ELR (cell line): ENCODE measurements around the gene CNBP.
"Not testable (repeated sequence)": the region's sequence is repeated elsewhere in the genome, so short reads cannot be mapped to it uniquely, and the experiment has no call there.

Source experiments
- DNase-seq: peaks from one replicate; pipeline ENCODE4 v3.0.0-alpha.2; 2015; ENCODE audit warnings: low read depth

The CNBP gene

DNA sequence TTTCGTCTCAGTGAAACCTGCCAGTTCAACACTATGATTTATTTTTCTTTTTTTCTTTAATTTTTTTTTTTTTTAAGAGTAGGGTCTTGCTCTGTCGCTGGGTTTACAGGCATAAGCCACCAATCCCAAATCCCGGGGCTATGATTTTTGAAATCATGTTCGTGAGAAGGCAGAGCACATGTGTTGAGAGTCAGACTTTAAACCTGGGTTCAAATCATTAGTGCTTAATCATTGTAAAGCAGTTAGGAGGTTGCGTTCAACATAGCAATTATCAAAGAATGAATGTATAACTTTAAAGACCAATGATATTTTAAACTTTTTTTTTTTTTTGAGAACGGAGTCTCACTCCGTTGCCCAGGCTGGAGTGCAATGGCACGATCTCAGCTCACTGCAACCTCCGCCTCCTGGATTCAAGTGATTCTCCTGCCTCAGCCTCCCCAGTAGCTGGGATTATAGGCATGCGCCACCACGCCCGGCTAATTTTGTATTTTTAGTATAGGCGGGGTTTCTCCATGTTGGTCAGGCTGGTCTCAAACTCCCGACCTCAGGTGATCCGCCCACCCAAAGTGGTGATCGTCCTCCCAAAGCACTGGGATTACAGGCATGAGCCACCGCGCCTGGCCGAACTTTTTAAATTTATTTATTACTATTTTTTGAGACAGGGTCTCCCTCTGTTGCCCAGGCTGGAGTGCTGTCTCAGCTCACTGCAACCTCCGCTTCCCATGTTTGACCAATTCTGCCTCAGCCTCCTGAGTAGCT, 1.3 kb upstream of the CNBP start:
- peak; percentile 17 for DNase-seq

DNA sequence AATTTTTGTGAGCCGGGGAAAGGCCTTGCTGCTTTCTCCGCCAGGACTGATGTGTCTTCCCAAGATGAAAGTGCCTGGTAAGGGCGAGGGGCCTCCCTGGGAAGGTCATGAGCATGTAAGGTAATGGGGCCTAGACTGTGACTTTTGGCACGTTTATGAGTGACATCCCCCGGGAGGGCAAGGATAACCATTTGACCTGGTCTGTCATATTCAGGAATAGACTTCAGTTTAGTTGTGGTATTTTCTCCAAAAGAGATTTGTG, 631 bp upstream of the CNBP start:
- DNase-seq = peak; percentile 52

DNA sequence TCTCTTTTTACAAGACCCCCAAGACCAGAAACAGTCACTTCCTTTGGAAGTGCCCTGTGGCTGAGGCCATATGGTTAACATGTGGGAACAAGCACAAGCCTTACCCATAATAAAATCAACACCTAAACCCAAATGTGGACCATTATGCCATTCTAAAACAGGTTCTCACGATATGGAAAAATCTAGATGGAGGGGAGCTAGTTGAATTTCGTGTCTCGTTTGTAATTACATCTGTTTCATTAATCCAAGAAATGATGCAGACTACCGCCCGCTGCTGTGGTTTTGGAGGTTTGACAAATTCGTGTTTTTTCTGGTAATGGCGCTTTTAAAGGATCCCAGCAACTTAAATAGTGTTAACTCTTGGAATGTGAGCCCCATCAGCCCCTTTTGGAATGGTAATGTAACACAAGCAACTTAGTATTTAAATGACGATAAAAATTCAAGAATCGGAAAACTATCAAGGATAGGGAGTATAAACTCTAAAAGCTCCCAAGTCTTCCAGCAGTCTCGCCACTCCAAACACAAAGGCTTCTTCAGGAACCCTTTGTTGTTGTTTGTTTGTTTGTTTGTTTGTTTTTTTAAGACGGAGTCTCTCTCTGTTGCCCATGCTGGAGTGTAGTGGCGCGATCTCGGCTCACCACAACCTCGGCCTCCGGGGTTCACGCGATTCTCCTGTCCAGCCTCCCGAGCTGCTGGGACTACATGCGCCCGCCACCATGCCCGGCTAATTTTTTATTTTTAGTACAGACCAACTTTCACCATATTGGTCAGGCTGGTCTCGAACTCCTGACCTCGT, 1.1 kb downstream of the CNBP start:
- DNase-seq = peak; percentile 76

DNA sequence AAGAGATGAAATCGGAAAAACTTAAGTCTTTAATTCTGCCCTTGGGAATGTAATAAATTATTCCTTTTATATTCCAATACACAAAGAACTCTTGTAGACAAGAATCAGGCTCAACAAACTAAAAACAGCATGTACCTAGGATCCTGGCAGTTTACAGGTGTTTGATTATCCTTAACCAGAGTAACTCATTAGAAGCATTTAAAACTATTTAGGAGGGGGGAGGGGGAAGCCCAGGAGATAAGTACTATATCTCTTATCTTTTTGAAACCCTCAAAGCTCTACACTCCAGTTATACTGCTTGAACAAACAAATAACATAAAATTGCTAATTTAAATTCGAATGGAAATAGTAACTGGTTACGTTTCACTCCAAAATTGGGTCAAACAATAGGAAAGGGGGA, 1.9 kb downstream of the CNBP start:
- no peak for DNase-seq

DNA sequence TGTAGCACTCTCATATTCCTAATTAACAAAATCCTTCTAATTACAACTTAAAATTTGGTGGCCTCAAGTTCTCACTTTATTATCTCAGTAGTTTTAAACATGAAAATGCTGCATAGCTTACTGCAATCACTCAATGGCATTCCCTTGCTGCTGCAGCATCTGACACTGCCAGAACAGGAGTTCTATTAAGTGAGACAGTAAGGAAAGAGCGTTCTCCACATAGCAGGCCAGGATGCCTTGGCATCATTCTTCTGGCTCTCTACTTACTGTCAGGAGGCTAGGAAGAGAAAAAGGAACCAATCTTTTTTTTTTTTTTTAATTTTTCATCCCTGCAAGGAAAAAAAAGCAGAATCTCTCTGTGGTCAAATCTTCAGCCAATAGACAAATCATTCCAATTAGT, 3.2 kb downstream of the CNBP start:
- no peak for DNase-seq

DNA sequence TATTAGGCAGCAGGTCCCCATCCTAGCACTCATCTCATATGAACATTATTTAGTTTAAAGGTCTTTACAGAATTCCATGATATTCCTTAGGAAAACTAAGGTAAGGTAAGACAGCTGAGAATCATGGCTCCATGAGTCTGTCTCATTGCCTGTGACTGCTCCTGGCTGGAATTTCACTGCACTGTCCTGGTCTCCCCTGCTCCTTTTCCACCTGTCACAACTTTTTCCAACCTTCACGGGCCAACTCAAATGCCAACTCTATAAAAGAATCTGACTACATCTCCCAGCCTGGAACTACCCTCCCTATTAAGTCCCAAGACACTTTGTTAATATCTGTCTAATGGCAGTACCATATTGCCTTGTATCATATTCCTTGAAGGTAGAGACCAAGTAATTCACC, 7.6 kb downstream of the CNBP start:
- DNase-seq = no peak

DNA sequence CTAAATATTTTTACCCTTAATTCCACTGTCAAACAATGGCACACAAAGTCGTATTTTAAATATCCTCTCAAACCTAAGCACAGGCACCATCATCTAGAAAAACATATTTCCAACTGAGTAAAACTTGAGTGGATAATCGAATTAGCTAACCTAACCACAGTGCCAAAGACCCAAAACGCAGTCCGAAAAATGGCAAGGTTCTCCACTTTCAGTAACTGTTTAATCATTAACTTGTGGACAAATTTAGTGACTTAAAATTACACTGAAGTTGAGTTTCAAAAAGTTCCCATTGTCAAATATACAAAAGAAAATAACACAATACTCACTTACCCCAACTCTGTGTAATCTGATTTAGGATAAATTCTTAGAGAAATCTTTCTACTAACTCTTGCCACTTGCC, 10.0 kb downstream of the CNBP start:
- DNase-seq = no peak

DNA sequence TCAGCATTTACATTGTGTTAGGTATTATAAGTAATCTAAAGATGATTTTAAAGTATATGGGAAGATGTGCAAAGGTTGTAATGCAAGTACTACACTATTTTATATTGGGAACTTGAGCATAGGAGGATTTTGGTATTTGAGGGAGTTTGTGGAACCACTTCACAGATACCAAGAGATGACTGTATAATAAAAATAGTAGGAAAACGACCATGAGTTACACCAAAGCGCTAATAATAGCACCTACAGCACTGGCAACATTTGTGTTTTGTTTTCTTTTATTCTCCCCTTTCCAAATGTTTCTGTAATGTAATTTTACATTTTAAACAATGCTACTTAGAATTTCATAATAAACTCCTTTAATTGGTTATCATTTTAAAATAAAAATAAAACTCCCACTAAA, 10.5 kb downstream of the CNBP start:
- no peak for DNase-seq

DNA sequence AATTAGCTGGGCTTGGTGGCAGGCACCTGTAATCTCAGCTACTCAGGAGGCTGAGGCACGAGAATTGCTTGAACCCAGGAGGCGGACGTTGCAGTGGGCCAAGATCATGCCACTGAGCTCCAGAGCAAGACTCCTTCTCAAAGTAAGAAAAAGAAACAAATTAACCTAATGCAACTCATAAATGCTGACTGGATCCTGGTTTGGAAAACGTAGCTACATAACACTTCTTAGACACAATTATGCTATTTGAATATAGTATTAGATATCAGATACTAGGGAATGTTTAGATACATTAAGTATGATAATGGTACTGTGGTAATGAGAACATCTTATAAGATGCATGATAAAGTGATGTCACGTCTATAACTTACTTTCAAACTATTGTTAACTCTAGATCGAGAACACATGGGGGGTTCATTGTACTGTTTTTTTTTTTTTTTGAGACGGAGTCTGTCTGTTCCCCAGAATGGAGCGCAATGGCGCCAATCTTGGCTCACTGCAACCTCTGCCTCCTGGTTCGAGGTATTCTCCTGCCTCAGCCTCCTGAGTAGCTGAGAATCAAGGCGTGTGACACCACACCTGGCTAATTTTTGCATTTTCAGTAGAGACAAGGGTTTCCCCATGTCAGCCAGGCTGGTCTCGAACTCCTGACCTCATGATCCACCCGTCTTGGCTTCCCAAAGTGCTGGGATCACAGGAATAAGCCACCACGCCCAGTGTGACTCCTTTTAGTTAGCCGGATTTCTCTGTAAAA, 16.9 kb downstream of the CNBP start:
- DNase-seq = no peak

DNA sequence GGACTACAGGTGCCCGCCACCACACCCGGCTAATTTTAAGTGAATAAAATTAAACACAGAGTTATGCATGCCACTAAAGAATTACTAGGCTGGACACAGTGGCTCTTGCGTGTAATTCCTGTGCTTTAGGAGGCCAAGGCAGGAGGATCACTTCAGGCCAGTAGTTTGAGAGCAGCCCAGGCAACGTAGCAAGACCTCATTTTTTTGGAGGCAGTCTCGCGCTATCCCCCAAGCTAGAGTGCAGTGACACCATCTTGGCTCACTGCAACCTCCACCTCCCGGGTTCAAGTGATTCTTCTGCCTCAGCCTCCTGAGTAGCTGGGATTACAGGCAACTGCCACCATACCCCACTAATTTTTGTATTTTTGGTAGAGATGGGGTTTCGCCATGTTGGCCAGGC, 18.1 kb downstream of the CNBP start:
- DNase-seq = not testable (repeated sequence)

DNA sequence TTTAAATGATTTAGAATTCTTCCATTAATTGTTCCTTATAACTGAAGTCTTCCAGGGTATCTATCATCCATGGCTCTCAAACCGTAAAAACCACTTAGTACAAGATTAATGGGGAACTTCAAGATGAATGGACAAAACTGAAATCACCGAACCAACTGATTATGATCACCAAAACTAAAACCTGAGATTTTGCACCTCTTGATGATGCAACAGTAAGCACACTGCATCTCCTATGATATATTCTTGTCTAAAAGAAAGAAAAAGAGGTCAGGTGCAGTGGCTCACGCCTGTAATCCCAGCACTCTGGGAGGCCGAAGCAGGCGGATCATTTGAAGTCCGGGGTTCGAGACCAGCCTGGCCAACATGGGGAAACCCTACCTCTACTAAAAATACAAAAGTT, 19.2 kb downstream of the CNBP start:
- no peak for DNase-seq

DNA sequence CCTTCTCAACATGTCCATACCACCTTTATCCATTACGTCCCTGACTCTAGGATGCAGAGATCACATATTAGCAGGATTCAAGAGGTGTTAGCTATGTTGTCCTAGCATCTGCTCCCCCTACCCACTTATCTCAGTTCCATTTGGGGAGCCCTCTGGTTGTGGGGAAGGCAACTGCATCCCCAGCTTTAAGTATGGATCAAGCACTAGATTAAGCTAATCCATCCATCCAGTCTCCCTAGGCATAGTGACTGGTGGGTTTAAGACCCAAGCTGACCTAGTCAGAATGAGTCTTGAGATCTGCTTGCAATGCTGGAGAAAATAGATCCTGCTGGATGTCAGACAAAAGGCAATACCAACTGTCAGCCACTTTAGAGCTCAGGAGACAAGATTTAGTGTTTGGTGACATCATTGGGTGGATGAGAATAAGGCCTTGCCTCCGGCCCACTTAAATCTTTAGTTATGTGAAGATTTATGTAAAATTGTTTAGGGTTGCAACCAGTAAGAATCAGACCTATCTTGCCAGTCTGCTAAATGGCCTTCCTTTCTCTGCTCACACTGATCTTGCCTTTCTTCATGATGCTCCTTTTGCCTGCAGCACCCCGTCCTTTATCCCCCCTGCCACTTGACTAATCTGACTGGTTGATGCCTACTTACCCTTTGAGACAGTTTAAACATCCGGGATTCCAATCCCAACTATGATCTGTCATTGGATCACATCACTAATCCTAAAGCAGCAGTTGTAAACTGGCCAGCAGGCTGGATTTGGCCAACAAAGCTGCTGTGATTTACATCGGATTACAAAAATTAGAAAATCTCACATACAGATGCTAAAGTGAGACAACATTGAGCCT, 20.7 kb downstream of the CNBP start:
- DNase-seq = peak; percentile 44

DNA sequence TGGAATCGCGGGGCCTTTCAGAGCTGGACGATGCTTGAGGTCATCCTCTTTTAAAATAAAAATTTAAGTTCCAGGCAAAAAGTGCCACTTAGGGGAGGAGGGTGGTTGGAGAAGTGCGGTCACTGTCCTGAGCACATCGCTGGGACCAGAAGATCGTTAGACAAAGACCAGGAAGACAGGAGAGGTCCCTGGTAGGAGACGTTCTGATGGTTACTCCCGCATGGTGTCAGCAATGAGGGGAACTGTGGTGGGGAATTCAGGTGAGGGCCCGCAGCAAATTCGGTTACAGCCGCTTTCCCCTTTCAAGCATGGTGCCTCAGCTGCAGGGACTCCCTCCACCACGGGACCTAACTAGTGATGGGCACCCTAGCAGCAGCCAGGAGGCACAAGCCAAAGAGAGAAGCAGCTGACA, 21.8 kb downstream of the CNBP start:
- DNase-seq = peak; percentile 55

DNA sequence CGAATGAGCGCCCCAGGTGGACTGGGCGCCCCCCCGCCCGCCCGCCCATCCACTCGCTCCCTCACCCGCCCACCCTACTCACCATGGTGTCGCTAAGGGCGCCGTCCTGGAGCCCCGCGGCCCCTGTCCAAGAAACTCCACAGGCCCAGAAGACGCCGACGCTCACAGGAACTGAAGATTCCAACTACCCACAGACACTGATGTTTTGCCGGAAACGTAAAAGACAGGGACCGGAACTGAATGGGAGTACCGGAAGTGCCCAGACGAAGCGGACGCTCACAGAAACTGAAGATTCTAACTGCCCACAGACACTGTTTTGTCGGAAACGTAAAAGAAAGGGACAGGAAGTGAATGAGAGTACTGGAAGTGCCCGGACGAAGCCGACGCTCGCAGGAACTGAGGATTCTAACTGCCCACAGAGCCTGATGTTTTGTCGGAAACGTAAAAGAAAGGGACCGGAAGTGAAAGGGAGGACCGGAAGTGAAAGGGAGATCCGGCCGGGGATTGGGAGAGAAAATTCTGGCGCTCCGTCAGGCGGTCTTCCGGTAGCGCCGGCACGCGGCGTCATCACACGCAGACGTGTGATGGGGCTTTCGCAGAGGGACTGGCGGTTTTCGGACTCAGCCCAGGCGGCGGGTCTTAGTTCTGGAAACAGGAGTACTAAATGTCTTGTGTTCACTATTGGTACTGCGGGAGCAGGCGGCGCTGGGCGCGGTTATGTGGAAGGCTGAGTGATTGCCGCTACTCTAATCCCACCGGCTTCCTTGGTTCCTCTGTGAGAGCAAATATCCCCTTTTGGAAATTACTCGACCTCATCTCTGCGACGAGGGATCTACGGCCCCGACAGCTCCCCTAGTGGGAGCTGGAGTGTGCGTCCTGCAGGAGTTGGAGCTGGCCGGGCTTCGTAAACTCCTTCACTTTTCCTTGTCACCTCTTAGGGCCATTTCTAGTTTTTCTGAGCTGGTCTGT, 22.5 kb downstream of the CNBP start, which contains the start of gene ISY1:
ISY1 (minus strand) TSS at position 173 of the 969 bp plus-strand sequence; CDS start at position 85, 88 bp downstream.
- peak; percentile 99 for DNase-seq

DNA sequence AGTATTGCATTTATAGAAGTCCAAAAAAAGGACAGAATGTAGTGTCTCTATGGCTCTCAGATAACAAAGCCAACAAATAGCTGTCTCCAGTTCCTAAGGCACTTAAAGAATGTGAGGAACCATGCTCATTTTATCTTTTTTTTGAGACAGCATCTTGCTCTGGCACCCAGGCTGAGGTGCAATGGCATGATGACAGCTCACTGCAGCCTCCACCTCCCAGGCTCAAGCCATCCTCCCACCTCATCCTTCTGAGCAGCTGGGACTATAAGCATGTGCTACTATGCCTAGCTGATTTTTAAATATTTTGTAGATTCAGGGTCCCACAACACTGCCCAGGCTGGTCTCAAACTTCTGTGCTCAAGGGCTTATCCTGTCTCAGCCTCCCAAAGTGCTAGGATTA, 38.9 kb downstream of the CNBP start:
- no peak for DNase-seq

DNA sequence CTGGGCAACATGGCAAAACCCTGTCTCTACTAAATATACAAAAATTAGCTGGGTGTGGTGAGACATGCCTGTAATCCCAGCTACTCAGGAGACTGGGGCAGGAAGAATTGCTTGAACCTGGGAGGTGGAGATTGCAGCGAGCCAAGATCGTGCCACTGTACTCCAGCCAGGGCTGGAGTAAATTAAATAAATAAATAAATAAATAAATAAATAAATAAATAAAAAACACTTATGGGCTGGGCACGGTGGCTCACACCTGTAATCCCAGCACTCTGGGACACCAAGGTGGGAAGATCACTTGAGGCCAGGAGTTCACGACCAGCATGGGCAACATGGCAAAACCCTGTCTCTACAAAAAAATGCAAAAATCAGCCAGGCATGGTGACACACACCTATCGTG, 42.7 kb downstream of the CNBP start:
- not testable (repeated sequence) for DNase-seq

DNA sequence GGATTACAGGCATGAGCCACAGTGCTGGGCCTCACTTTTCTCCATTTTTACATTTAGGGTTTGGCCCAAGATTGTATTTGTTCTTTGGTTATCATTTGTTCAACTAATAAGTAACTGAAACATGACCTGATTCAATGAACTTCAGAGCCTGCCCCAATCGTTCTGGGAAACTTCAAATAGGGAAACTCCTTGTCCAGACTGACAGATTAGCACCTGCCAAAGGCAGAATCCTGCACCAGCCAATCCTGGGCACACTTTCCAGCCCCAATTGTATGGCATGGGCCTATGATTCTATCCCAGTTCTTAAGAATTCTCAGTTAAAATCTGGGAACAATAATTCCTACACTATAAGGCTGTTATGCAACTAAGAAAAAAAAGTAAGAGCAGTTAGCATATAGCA, 43.8 kb downstream of the CNBP start:
- DNase-seq = no peak

DNA sequence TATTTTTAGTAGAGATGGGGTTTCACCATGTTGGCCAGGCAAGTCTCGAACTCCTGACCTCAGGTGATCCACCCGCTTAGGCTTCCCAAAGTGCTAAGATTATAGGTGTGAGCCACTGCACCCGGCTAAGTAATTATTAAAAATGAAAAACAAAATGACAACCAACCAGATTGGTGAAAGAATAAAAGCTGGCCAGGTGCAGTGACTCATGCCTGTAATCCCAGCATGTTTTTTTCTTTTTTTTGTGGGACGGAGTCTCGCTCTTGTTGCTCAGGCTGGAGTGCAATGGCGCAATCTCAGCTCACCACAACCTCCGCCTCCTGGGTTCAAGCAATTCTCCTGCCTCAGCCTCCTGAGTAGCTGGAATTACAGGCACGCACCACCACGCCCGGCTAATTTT, 47.4 kb downstream of the CNBP start:
- not testable (repeated sequence) for DNase-seq

DNA sequence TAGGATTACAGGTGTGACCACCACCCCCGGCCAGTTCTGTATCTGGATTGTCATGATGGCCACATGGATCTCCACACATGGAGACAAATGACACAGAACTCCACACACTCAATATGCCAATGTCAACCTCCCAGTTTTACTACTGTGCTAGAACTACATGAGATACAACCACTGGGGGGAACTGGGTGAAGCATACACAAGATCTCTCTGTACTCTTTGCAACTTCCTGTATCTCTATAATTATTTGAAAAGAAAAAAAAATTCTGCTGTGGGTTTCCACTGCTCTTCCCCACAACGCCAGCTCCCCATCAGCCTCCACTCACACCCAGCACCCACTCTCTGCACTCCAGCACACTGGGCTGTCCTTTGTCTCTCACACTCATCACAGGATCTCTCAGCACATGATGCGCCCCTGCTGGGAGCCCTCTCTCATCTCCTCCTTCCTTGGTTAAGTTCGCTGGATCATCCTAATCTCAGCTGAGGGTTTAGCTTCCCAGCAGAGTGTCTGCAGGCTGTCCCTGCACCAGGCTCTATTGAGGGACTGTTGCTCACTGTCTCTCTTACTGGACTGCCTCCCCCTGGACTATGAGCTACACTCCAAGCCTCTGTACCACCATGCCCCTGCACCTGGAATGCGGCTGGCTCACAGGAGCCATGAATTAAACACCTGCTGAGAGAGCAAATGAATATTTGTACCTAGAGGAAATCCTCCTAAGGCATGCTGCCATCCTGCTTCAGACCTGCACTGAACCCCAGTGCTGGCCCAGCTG, 51.4 kb downstream of the CNBP start:
- DNase-seq = no peak

DNA sequence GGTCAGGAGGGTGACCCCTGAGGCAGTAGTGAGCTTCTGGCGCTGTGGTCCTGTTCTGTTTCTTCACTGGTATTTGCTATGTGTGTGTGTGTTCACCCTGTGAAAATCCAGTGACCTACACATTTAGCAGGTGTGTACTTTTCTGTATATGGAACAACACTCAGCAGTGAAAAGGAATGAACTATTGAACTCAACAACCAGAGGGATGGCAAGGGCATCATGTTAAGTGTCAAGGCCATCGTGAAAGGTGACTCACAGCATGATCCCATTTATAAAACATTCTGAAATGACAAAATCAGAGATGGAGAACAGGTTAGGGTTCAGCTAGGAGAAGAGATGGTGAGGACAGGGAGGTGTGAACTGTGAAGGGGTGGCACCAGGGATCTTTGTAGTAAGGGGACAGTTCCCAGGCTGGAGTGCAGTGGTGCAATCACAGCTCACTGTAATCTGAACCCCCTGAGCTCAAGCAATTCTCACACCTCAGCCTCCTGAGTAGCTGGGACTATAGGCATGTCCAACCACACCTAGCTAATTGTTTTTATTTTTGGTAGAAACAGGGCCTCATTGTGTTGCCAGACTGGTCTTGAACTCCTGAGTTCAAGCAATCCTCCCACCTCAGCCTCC, 52.1 kb downstream of the CNBP start:
- no peak for DNase-seq
